Measurements from ENCODE around the gene GNLY. TPM values are rescaled to one million over a fixed set of nuclear protein-coding genes. Genes with fewer than 3 reads are reported as not detected.
"Not testable (repeated sequence)": the region's sequence is repeated elsewhere in the genome, so short reads cannot be mapped to it uniquely, and the experiment has no call there.

GNLY gene
- total and polyA plus RNA-seq, 9 of the 15 experiments (the other 6 are each of a cell fraction or from before 2014, with no cell fraction given), result not detected

DNA sequence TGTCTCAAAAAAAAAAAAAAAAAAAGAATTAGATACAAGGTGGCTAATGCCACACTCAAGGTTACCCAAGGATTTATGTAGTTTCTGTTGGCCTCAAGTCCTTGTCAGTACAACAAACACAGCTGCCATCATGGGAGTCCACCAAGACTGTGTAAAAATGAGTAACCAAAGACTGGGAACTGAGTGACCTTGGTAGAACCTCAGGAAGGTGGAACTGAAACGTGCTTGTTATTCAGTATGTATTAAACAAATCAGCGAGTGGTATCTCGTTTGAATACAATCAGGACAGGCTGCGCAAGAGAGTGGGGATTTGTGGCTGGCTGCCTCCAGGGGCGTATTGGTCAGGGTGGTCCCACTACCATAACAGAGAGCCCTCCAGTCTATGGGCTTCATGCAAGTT lies 24.6 kb upstream of the GNLY start:
- 14% methylated on average over 5 of the region's 5 CpGs for WGBS (ENCODE audit: insufficient coverage, low coverage, missing lambda C conversion rate)
- no peak for ATAC-seq
- CTCF ChIA-PET (ENCODE audit: low intra/inter-chr PET ratio), result interaction anchor here (0.7 kb wide), 1 partner anchor 60 kb away, joined by 5 read pairs; no protein-coding TSS in a partner anchor
- H3K9me3 ChIP-seq (replicated peaks; ENCODE audit: control insufficient read depth, insufficient read depth, low read depth, low read length), result no peaks in the 10 kb centered on the region
- no peaks in the 10 kb centered on the region for H3K79me2 ChIP-seq (ENCODE audit: control insufficient read depth, insufficient read depth, low read length)
- intact Hi-C loops (cut with micrococcal nuclease) (no loop called here), in situ Hi-C loops (cut with MboI) (no loop called here)
- H3K27me3 ChIP-seq (ENCODE audit: control insufficient read depth in 2 of 2, insufficient read depth in 2 of 2, low read length in 2 of 2), result peaks cover 12 to 35% of the 10 kb centered on the region in 2 experiments
- H3K9ac ChIP-seq (ENCODE audit: insufficient read depth in 1 of 2, low read depth in 2 of 2, low read length in 2 of 2), result no peak overlapping the region
- FAIRE-seq, result no peak
- no peaks in the 10 kb centered on the region for H3K36me3 ChIP-seq (ENCODE audit: control insufficient read depth, insufficient read depth, low read length)
- TF ChIP-seq CEBPB (tag; IDR thresholded peaks at IDR 0.05) (no peak), ZNF384 (IDR thresholded peaks at IDR 0.05; ENCODE audit: low read depth, low read length) (no peak), TBL1XR1 (IDR thresholded peaks at IDR 0.05; ENCODE audit: low read length in 2 of 2) (no peak), DACH1 (IDR thresholded peaks at IDR 0.05; ENCODE audit: partially characterized antibody) (no peak), SUPT5H (IDR thresholded peaks at IDR 0.05) (no peak), GTF2F1 (IDR thresholded peaks at IDR 0.05; ENCODE audit: low read depth, low read length) (no peak), GABPA (tag; conservative IDR thresholded peaks at IDR 0.05; ENCODE audit: low read depth) (no peak), CAMTA2 (CRISPR knock-in tag; conservative IDR thresholded peaks at IDR 0.05) (no peak)
- TF ChIP-seq, protein P1, sequence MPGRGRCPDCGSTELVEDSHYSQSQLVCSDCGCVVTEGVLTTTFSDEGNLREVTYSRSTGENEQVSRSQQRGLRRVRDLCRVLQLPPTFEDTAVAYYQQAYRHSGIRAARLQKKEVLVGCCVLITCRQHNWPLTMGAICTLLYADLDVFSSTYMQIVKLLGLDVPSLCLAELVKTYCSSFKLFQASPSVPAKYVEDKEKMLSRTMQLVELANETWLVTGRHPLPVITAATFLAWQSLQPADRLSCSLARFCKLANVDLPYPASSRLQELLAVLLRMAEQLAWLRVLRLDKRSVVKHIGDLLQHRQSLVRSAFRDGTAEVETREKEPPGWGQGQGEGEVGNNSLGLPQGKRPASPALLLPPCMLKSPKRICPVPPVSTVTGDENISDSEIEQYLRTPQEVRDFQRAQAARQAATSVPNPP (IDR thresholded peaks at IDR 0.05; ENCODE audit: borderline replicate concordance, insufficient read depth, insufficient read length), result no peak
- no peak overlapping the region for H2AFZ ChIP-seq (ENCODE audit: low read depth, low read length)
- no peak overlapping the region for H3K4me3 ChIP-seq
- H4K20me1 ChIP-seq (replicated peaks; ENCODE audit: control insufficient read depth, insufficient read depth, low read length), result no peaks in the 10 kb centered on the region; the same call in 1 of the 2 replicates
- no TSS peak for BruUV-seq (replicated peaks)
- no peak overlapping the region for H3K4me2 ChIP-seq (ENCODE audit: insufficient read depth, low read length)
- H3K27ac ChIP-seq (ENCODE audit: extremely low read depth, low read depth, low read length), result no peak overlapping the region
- POLR2A ChIA-PET, result no interaction called here
- no peaks in the 10 kb centered on the region for H3K9me1 ChIP-seq (ENCODE audit: control insufficient read depth, insufficient read depth, low read length)
- DNase-seq (ENCODE audit: extremely low read depth in 1 of 4, low spot score in 3 of 4), result no peak
- H3K4me1 ChIP-seq (replicated peaks in 1 of 2; ENCODE audit: control insufficient read depth in 2 of 2, insufficient read depth in 2 of 2, low read length in 2 of 2), result peaks cover 0 to 6% of the 10 kb centered on the region in 2 experiments; a peak in 1 of 5 replicates

DNA sequence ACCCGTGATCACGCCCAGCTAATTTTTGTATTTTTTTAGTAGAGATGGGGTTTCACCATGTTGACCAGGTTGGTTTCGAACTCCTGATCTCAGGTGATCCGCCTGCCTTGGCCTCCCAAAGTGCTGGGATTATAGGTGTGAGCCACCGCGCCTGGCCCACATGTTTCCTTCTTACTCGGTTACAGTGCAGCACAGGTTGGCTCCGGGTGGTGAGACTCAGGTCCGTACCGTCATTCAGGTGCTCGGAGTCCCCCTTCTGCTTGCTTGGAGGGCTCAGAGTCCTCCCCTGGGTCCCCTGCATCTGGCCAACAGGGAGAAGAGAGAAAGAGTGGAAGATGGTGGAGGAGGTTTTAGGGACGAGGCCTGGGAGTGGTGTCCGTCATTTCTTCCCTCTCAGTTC lies 23.7 kb upstream of the GNLY start:
- 9% methylated on average over 13 of the region's 13 CpGs for WGBS (ENCODE audit: insufficient coverage, low coverage, missing lambda C conversion rate)

More for the DNA sequence above, 23.7 kb upstream of the GNLY start:
- BruUV-seq (replicated peaks); H3K4me2 ChIP-seq (ENCODE audit: insufficient read depth, low read length); FAIRE-seq; H3K4me3 ChIP-seq; ATAC-seq; H3K9me3 ChIP-seq (replicated peaks; ENCODE audit: control insufficient read depth, insufficient read depth, low read depth, low read length); in situ Hi-C loops (cut with MboI); POLR2A ChIA-PET; H2AFZ ChIP-seq (ENCODE audit: low read depth, low read length); H3K27ac ChIP-seq (ENCODE audit: extremely low read depth, low read depth, low read length); DNase-seq (ENCODE audit: extremely low read depth in 1 of 4, low spot score in 3 of 4); H3K79me2 ChIP-seq (ENCODE audit: control insufficient read depth, insufficient read depth, low read length); H3K9me1 ChIP-seq (ENCODE audit: control insufficient read depth, insufficient read depth, low read length); H3K36me3 ChIP-seq (ENCODE audit: control insufficient read depth, insufficient read depth, low read length); H4K20me1 ChIP-seq (replicated peaks; ENCODE audit: control insufficient read depth, insufficient read depth, low read length); H3K9ac ChIP-seq (ENCODE audit: insufficient read depth in 1 of 2, low read depth in 2 of 2, low read length in 2 of 2); H3K4me1 ChIP-seq (replicated peaks in 1 of 2; ENCODE audit: control insufficient read depth in 2 of 2, insufficient read depth in 2 of 2, low read length in 2 of 2): not testable (repeated sequence)
- H3K27me3 ChIP-seq (ENCODE audit: control insufficient read depth in 2 of 2, insufficient read depth in 2 of 2, low read length in 2 of 2), result peaks cover 20 to 44% of the 10 kb centered on the region in 2 experiments
- CTCF ChIA-PET (ENCODE audit: low intra/inter-chr PET ratio), result interaction anchor here (0.7 kb wide), 2 partner anchors 56 to 410 kb away, joined by 3 to 9 read pairs; no protein-coding TSS in a partner anchor
- intact Hi-C loops (cut with micrococcal nuclease), result loop anchor here (10.0 kb wide), 1 partner anchor 144 kb away; no protein-coding TSS in a partner anchor
